ENCODE results near the gene SCLT1.
"Not testable (repeated sequence)": the region's sequence is repeated elsewhere in the genome, so short reads cannot be mapped to it uniquely, and the experiment has no call there.

The SCLT1 gene

DNA sequence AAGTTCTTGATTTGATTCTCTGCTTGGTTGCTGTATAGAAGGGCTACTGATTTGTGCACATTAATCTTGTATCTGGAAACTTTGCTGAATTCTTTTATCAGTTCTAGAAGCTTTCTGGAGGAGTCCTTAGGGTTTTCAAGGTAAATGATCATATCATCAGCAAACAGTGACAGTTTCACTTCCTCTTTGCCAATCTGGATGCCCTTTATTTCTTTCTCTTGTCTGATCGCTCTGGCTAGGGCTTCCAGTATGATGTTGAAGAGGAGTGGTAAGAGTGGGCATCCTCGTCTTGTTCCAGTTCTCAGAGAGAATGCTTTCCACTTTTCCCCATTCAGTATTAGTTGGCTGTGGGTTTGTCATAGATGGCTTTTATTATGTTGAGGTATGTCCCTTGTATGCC lies 23.8 kb downstream of the SCLT1 start:
- DNase-seq, result not testable (repeated sequence)

DNA sequence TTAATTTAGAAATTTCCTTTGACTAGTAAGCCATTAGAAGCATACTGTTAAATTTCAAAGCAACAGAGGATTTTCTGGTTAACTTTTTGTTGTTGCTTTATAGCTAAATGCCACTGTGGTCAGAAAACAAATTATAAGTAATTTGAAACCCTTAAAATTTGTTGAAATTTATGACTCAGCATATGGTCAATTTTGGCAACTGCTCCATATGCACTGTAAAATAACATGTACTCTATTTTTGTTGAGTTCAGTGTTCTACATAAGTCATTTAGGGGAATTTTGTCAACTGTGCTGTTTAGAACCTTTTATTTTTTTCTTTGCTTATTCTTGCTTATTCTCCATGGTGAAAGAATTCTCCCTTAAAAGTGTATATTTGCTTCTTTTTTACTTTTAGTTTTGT lies 28.6 kb downstream of the SCLT1 start:
- DNase-seq, result no peak

DNA sequence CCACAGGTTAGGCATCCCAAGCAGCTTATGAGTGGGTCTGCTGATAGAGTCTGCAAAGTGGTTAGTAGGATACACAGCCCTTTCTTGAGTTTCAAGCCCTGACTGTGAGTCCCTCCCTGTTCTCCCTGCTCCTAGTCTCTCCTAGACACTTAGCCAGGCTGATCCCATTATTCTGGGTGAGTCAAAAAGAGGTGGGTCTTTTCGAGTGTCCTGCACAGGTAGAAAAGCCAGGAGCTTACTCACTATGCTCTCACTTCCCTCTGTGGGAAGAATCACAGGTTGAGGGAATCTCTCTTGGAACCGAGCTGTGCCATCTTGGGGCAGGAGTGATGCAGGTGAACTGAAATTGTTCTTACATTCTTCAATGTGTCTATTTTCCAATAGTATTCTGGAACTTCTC lies 29.7 kb downstream of the SCLT1 start:
- DNase-seq, result no peak

DNA sequence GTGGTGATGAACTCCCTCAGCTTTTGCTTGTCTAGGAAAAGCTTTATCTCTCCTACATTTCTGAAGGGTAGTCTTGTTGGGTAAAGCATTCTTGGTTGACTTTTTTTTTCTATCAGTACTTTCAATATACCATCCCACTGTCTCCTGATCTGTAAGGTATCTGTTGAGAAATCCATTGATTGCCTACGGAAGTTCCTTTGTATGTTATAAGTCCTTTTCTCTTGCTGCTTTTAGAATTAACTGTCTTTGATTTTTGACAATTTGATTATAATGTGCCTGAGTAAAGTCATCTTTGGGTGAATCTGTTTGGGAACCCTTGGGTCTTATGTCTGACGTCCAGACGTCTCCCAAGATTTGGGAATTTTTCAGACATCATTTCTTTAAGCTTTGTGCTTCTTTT lies 30.8 kb downstream of the SCLT1 start:
- DNase-seq, result no peak

DNA sequence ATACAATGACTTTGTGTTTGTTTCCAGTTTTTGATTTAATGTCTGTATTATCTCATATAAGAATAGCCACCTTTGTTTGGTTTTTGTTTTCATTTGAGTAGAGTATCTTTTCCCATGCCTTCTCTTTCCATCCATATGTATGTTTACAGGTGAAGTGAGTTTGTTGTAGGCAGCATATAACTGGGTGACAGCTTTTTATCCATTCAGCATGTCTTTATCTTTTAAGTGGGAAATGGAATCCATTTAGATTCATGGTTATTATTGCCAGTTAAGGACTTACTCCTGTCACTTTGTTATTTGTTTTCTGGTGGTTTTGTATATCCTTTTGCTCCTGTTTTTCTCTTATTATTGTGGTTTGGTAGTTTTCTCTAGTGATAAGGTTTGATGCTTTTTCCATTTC lies 34.3 kb downstream of the SCLT1 start:
- DNase-seq, result no peak

DNA sequence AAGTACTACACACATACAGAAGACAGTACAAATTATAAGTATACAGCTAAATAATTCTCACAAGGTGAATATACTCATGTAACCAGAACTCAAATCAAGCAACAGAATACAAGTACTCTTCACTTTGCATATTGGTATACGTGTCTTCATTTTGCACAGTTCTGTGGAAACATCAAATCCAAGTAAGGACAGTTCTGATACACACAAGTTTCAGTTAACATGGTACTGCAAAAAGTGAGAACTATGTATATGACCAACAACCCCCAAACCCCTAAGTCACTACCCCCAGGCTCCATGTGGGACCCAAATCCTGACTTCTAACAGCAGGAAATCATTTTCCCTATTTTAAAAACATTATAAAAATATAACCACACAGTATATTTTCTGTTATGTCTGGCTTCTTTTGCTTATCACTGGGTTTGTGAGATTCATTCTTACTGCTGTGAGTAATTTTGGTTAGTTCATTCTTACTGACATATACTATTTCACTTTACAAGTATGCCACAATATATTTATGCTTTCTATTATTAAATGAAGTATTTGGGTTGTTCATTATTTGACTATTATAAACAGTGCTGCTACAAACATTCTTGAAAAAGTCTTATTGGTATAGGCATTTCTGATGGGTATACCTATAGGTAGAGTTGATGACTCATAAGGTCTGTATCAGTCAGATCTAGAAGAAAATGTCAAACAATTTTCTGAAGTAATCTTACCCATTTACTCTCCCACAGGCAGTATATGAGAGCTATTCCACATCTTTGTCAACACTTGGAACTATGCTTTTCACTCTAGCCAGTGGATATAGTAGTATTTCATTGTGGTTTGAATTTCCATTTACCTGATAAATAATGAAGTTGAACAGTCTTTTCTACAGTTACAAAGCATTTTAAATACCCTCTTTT lies 47.0 kb downstream of the SCLT1 start:
- no peak for DNase-seq

DNA sequence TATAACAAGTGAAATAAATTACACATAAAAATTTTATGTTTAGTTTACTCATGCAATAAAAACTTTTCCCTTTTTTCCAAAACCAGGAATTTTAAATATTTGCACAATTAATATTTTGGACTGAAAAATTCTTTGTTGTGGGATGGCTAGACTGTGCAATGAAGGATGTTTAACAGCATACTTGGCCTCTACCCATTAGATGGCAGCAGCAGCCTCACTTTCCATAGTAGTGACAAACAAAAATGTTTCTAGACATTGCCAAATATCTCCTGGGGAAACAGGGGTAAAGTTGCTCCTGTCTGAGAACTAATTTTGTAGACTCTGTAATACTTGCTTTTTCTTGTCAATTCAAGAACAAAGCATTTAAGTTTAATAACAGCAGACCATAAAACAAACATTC lies 49.8 kb downstream of the SCLT1 start:
- DNase-seq, result no peak

DNA sequence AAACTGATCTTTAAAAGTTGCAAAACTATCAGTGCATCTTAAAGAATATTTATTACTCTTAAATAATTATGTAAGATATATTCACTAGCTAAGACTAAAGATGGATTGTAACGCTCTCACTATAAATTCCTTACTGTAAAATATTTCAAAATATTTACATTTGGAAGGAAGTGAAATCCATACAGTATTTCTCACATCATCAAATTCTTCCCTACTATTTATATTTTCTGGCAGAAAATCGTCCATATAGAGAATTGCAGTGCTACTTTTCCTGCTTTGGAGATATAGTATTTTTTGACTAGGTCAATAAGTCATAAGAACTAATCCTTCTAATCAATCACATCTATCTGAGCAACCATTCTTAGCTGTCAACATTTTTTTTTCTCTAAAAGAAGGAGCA lies 52.9 kb downstream of the SCLT1 start:
- DNase-seq, result no peak

DNA sequence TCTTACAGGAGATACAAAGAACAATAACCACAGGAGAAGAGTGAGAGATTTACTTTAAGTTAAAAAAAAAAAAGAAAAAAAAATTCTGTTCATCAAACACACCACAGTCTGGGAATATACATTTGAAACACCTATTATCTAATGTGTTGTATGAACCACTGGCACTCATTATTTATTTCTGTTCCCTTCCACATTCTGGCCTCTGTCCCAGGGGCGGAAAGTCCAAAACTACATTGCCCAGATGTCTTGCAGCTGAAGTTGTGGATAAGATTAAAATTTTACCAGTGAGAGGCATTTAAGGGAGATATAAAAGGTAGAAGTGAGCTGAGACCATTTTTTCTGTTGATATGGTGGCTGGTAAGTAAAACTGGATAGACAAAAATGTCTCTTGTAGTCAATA lies 56.2 kb downstream of the SCLT1 start:
- no peak for DNase-seq

DNA sequence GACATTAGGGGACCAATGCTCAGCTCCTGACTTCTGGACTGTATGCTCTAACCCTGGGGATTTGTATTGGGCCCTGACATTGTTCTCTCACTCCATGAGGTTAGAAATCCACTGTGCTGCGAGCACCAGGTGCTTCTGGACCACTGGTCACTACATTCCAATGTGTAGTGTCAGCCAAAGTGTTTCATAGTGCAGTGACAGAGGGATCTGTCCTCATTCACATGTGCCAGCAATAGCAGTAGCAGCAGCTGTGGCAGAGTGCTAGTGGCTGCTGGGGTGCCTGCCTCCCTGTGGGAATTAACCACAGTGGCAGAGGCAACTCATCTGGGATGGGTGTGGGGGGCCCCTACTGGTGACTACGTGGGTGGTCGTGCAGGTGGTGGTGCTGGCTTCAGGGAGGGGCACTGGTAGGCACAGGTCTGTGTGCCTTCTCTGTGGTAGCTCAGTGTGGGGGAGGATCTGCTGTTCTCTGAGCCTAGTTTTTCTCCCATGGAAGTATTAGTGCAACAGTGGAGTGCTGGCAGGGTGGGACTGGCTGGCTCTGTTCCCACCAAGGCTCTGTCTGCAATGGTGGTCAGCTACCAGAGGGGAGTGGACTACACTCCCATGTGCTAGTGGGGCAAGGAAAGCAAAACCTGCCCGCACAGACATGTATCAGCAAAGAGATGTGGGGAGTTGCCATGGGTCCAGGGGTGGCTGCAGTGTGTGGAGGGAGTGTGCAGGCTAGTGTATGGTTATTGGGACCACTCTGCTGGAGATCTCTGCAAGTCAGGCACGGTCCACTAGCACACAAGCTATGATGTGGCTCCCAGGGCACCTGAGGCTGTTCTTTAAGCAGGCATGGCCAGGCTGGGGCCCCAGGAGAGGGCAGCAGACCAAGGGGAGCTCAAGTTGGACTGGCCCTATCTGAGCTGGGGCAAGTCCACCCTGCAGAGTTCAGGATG lies 78.5 kb downstream of the SCLT1 start:
- DNase-seq, result no peak

DNA sequence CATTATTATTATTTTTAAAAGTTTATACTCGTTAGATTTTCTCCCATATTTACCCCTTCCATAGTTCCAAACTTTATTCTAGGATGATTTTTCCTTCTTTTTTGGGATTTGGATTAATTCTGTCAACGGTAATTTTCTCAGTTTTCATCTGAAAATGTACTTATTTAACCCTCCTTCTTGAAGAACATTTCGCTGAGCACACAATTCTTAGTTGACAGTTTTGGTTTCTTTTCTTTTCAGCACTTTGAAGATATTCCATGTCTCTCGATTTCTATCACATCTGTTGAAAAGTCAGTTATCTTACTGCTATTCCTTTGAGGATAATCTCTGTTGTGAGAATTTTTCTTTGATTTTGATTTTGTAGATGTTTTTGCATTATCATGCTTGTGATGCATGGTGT lies 85.2 kb downstream of the SCLT1 start:
- DNase-seq, result no peak

DNA sequence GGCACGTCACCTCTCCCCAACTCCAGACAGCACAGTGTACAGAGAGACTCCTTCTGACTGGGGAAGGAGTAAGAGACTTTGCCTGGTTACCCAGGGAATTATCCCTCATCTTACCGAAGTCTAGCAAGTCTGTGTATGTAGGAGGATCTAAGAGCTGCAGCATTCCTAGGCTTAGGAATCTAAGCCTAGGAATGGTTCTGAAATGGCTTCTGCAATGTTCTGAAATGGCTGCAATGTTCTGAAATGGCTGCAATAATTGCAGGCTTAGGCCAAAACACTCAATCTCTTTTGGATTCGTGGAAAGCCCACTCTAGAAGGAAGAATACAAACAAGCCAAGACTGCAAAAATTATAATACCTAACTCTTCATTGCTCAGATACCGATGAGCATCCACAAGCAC lies 106.4 kb downstream of the SCLT1 start:
- no peak for DNase-seq

DNA sequence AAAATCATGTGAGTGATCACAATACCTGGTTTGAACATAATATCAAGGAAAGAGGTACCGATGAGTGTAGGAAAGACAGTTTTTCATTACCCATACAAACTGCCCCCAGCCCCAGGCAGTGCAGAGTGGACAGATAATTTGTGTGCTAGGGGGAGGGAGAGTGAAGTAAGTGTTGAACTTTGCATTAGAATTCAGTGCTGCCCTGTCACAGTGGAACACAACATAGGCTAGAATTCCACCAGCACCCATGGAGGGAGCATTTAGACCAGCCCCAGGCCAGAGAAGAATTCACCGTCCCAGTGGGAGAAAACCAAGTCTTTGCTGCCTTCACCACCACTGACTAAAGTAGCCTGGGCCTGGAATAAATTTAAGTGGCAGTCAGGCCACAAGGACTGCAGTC lies 107.3 kb downstream of the SCLT1 start:
- no peak for DNase-seq

DNA sequence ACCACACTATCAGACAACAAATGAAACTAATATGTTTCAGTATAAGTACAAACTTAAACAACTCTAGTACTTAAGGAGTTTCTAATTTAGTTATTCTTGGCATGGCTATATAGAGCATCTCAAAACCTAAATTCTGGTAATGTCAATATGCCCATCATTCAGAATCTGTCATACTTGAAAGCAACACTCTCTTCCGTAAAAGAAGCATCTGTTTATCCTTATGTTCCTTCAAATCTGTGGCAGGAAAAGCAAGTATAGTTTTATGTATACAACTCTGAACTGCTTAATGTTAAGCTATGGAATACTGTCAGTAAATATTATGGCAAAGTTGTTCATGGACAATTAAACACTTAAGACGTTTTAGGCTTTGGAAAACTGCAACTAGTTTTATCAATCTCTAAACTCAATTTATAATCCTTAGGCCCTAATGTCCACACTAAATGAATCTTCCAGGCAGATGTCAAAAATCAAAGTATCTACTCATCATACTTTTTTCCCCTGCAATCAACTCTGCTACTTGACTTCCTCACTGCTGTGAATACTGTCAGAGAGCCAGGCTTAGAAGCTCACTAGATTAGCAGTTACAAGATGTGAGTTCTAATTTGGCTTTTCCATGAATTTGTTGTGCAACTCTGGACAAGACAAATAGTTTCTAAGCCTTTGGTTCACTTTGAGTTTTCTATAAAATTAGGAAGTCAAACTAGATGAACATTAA lies 109.4 kb downstream of the SCLT1 start:
- DNase-seq, result no peak

DNA sequence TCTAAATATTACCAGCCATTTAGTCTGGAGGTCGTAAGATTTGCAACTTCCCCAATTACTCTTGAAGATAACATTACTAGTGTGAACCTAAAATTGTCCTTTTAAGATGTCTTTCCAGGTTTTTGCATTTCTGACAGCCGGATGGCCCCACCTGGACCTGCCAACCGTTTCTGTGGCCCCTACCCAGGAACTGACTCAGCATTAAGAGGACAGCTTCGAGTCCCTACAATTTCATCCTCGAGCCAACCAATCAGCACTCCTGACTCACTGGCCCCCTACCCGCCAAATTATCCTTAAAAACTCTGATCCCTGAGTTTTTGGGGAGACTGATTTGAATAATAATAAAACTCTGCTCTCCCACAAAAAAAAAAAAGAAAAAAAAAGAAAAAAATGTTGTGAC lies 112.0 kb downstream of the SCLT1 start:
- DNase-seq, result no peak

DNA sequence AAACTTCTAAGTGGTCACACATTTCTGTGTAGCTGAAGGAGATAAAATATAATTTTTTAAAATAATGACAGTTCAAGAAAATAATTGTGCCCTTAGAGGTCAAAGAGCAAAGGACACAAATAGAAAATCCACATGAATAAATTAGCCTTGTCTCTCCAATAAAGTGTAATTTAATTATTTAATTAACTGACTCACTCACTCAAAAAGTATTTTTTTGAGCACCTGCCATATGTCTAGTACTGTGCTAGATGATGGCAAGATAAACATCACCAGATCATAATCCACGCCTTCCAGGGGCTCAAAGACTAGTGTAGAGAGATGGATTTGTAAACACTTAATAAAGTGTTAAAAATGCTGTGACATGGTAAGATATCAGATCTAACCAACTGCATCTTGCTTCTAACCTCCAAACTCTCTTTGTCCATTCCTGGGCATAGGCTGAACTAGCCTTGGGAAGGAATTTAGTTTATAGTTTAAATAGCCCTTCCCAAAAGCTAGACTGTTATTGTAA lies 112.5 kb downstream of the SCLT1 start:
- DNase-seq, result no peak

DNA sequence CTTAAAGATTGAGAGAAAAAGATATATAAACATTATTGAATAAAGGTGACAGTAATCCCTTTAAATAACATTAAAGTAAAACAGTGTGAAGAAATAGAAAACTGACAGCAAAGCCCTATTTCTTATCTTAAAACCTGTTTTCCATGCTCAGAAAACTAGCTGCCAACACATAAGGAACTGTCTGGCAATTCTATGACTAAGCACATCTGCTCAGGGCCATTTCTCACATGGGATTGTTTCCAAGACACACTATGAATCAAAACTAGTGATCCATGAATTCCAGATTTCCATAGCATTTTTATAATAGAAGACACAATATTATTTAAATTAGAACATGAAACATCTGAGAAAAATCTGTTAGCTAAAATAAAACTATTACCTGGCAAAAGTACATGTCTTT lies 113.4 kb downstream of the SCLT1 start:
- DNase-seq, result no peak

DNA sequence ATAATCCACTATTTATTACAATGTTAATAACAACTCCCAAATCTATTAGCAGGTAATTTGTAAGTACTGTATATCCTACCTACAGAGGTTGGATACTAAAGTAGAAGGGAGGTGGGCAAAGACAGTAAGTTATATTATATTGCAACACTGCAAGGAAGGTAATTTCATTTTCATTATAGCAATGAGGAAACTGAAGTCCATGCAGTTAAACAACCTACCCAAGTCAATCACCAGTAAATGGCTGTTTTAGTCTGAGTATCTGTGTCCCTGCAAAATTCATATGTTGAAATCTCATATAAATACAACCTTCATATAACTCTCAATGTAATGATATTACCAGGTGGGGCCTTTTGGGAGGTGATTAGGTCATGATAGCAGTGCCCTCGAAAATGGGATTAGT lies 114.4 kb downstream of the SCLT1 start:
- DNase-seq, result no peak

DNA sequence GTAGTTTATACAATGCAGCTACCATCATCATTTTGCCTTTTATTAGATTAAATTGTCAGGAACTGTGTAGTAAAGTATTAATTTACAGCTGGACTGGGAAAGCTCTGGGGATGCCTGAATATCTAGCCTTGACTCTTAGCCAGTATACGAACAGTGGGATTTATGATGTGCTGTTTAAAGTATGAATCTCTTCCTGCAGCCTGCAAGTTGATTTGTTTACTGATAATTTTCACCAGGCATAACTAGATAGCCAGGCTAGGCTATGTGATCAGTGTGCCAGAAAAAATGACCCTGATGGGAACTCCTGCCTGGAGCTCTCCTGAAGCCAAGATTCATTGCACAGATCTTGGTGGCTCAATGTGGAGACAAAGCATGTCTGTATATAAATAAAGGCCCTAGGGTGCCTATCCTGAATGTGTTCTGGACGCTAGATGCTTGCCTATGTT lies 119.2 kb downstream of the SCLT1 start:
- no peak for DNase-seq

DNA sequence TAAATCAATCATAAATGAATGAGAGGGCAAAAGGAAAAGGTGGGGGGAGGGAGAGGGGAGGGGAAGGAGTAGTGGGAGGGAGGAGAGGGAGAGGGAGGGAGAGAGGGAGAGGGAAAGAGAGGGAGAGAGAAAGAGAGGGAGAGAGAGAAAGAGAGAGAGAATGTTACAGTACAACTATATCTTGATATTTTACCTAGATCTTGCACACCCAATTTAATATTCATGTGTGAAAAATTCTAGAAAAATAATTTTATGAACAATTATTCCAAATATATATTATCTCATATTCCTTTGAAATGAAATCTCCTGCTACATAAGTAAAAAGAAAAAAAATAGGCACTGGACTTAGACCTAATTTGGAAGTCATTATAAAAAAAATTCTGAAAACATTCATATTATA lies 120.0 kb downstream of the SCLT1 start:
- no peak for DNase-seq

DNA sequence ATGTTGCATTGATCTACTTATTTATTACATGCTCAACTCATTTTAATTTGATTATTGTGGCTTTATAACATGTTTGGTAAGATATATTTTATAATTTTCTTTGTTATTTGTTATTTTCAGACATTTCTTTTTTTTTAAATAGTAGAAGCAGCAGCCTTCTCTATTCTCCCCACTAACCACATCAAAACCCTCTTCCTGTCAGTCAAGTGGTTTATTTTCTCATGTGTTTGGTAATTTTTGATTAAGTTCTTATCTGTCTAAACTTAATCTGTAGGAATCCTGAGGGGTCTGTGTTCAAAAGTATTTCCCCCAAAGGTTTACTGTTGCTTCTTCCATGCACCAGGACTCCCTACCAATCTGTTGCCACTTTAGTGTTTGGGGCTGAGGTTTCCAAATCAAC lies 131.9 kb downstream of the SCLT1 start:
- no peak for DNase-seq

DNA sequence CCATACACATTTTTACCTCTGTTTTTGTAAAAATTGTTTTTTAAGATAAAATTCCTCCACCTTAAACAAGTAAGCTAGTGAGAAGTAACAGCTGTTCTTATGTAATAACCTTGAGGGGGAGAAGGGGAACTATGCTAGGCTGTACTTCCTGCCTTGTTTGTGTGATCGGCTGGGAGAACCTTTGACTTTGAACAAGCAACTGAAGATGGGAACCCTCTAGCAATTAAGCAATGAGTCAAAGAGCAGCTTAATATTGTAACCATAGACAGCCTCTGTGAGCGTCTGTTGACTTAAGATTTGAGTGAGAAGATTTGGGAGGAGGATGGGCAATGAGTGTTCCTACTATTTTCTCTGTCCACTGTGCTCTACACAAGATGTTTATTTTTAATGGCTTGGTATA lies 135.1 kb downstream of the SCLT1 start:
- DNase-seq, result no peak

DNA sequence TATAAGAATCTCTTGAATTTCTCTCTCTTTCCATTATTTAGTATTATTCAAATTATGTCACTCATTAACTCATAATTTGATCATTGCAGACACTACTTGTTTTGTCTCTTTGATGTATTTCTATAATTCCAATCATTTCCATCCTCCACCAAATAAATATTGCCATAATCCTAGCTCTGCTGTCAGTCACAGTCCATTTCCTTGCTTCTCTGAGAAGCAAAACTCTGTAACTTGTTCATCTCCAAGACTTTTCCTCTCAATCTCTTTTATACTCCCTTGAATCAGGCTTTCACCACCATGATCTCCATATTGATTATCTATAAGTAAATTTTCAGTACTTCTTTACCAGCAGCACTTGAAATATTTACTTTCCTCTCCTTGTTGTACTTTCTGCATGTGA lies 135.9 kb downstream of the SCLT1 start:
- DNase-seq, result no peak

Measured in DMS153 (cell line).